HG03103 (cell line): ENCODE results near the gene HOMER2.
"Not testable (repeated sequence)": the region's sequence is repeated elsewhere in the genome, so short reads cannot be mapped to it uniquely, and the experiment has no call there.

ENCODE experiments used
- ATAC-seq: cut with Tn5 transposase; IDR thresholded peaks from one replicate; pipeline ENCODE4 v1.9.1; 2021; ENCODE audit warnings: low read depth; ENCODE audit not compliant: unreplicated experiment

HOMER2 gene

GRCh38 chr15:82871358-82871757 is 81.2 kb downstream of the HOMER2 start:
- ATAC-seq, result no peak

- no peak for ATAC-seq
These were observed 81.7 kb downstream of the HOMER2 start for GRCh38 chr15:82870727-82871320.

- not testable (repeated sequence) for ATAC-seq
These were observed 86.5 kb downstream of the HOMER2 start for GRCh38 chr15:82865981-82866380.

GRCh38 chr15:82865581-82865980 is 86.9 kb downstream of the HOMER2 start:
- not testable (repeated sequence) for ATAC-seq

- ATAC-seq, result no peak
These were observed 87.6 kb downstream of the HOMER2 start for GRCh38 chr15:82864967-82865366.

GRCh38 chr15:82862886-82863285 is 89.6 kb downstream of the HOMER2 start:
- ATAC-seq, result no peak

- no peak for ATAC-seq
These were observed 93.6 kb downstream of the HOMER2 start for GRCh38 chr15:82858932-82859331.

- ATAC-seq, result no peak
These were observed 95.9 kb downstream of the HOMER2 start for GRCh38 chr15:82856397-82857170.

- ATAC-seq, result no peak
These were observed 97.0 kb downstream of the HOMER2 start for GRCh38 chr15:82855286-82856100.

GRCh38 chr15:82854554-82854953 is 98.0 kb downstream of the HOMER2 start:
- no peak for ATAC-seq

GRCh38 chr15:82852941-82853561 is 99.5 kb downstream of the HOMER2 start:
- no peak for ATAC-seq

GRCh38 chr15:82851981-82852511 is 100.5 kb downstream of the HOMER2 start:
- no peak for ATAC-seq

- ATAC-seq, result no peak
These were observed 101.1 kb downstream of the HOMER2 start for GRCh38 chr15:82851306-82851850.

GRCh38 chr15:82850731-82851130 is 101.8 kb downstream of the HOMER2 start:
- ATAC-seq, result no peak

GRCh38 chr15:82849556-82850512 is 102.7 kb downstream of the HOMER2 start:
- no peak for ATAC-seq

- ATAC-seq, result no peak
These were observed 104.1 kb downstream of the HOMER2 start for GRCh38 chr15:82848241-82848993.

- no peak for ATAC-seq
These were observed 104.8 kb downstream of the HOMER2 start for GRCh38 chr15:82847703-82848102.

- no peak for ATAC-seq
These were observed 105.9 kb downstream of the HOMER2 start for GRCh38 chr15:82846621-82847020.

GRCh38 chr15:82845686-82846085 is 106.8 kb downstream of the HOMER2 start:
- no peak for ATAC-seq
